ENCODE results near the gene KCNQ5.

Gene KCNQ5

DNA sequence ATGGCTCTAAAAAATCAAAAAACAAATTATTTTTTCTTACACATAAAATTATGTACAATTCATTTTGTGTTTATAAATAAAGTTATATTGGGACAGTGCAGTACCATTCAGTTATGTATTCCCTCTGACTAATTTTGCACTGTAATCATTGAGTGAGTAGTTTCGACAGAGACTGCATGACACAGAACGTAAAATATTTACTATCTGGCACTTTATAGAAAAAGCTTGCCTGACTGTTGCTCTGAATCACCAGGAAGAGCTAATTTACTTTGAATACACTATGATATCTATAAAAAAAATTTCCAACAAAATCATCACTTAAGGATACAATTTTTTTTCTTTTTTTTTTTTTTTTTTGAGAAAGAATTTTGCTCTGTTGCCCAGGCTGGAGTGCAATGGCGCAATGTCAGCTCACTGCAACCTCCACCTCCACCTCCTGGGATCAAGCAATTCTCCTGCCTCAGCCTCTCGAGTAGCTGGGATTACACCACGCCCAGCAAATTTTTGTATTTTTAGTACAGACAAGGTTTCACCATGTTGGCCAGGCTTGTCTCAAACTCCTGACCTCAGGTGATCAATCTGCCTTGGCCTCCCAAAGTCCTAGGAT is 614.4 kb downstream of the KCNQ5 start:
- Histone ChIP-seq H3K9me3 (ENCODE audit: control insufficient read depth in 5 of 5, low read length in 5 of 5) (no peaks in the 10 kb centered on the region), H3K27me3 (ENCODE audit: control insufficient read depth in 5 of 5, insufficient read depth in 4 of 5, low read length in 5 of 5) (no peaks in the 10 kb centered on the region), H3K36me3 (ENCODE audit: control insufficient read depth in 5 of 5, insufficient read depth in 5 of 5, low read length in 5 of 5) (no peaks in the 10 kb centered on the region), H3K9ac (ENCODE audit: low read length in 5 of 5) (no peak overlapping the region), H3K4me3 (ENCODE audit: low read depth in 1 of 5, low read length in 5 of 5) (no peak overlapping the region), H3K4me1 (ENCODE audit: control insufficient read depth in 5 of 5, insufficient read depth in 5 of 5, low read length in 5 of 5) (no peaks in the 10 kb centered on the region), H3K27ac (ENCODE audit: low read depth, low read length) (no peak overlapping the region)

DNA sequence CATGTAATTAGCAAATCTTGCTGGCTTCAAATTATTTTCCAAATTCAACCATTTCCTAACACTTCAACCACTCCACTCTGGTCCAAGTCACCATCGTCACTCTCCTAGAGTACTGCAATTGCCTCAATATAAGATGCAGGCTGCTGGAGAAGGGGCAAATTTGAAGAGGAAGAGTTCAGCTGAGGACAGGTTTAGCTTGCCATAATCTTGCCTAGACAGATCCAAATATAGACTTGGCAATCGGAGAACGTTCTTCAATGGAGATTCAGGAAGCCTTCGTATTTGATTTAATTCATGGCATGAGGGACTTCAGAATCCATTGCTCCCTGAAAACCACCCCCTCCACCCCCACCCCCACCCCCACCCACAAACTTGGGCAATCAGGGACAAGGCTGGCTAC is 618.9 kb downstream of the KCNQ5 start:
- H3K4me1 ChIP-seq (ENCODE audit: control insufficient read depth in 5 of 5, insufficient read depth in 5 of 5, low read length in 5 of 5): no peaks in the 10 kb centered on the region
- H3K27me3 ChIP-seq (ENCODE audit: control insufficient read depth in 5 of 5, insufficient read depth in 4 of 5, low read length in 5 of 5): peaks cover 0 to 3% (median 0%) of the 10 kb centered on the region in 5 donors
- H3K27ac ChIP-seq (ENCODE audit: low read depth, low read length): no peak overlapping the region
- no peak overlapping the region for H3K4me3 ChIP-seq (ENCODE audit: low read depth in 1 of 5, low read length in 5 of 5)
- no peaks in the 10 kb centered on the region for H3K36me3 ChIP-seq (ENCODE audit: control insufficient read depth in 5 of 5, insufficient read depth in 5 of 5, low read length in 5 of 5)
- H3K9me3 ChIP-seq (ENCODE audit: control insufficient read depth in 5 of 5, low read length in 5 of 5): no peaks in the 10 kb centered on the region
- no peak overlapping the region for H3K9ac ChIP-seq (ENCODE audit: low read length in 5 of 5)

DNA sequence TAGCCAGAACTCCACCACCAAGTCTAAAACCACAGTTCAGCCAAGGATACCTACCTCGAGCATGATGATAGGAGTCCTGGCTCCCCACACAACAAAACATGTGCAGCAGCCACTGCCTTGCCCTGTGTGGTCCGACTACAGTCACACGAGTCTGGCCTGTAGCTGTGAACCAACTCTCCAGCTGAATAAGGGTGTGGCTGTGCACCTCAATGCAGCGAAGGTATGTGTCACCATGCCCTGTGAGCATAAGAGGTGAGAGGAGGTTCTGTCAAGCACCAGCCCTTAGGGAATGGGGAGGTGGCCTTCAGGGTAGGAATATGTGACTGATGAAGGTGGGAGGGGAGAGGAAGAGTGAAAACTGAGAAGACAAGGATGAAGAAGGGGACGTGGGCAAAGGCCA is 620.1 kb downstream of the KCNQ5 start:
- H3K27me3 ChIP-seq (ENCODE audit: control insufficient read depth in 5 of 5, insufficient read depth in 4 of 5, low read length in 5 of 5): peaks cover 0 to 3% (median 0%) of the 10 kb centered on the region in 5 donors
- no peaks in the 10 kb centered on the region for H3K4me1 ChIP-seq (ENCODE audit: control insufficient read depth in 5 of 5, insufficient read depth in 5 of 5, low read length in 5 of 5)
- H3K36me3 ChIP-seq (ENCODE audit: control insufficient read depth in 5 of 5, insufficient read depth in 5 of 5, low read length in 5 of 5): no peaks in the 10 kb centered on the region
- no peak overlapping the region for H3K4me3 ChIP-seq (ENCODE audit: low read depth in 1 of 5, low read length in 5 of 5)
- no peak overlapping the region for H3K9ac ChIP-seq (ENCODE audit: low read length in 5 of 5)
- H3K27ac ChIP-seq (ENCODE audit: low read depth, low read length): no peak overlapping the region
- no peaks in the 10 kb centered on the region for H3K9me3 ChIP-seq (ENCODE audit: control insufficient read depth in 5 of 5, low read length in 5 of 5)

Measured in subcutaneous abdominal adipose tissue (tissue), 5 donors.